GM21576 (cell line): ENCODE data around the gene NEDD8.

Source experiments
- ATAC-seq: cut with Tn5 transposase; IDR thresholded peaks from one replicate; pipeline ENCODE4 v1.9.1; 2021; ENCODE audit warnings: mild to moderate bottlenecking, moderate library complexity; ENCODE audit not compliant: unreplicated experiment

NEDD8 gene

DNA sequence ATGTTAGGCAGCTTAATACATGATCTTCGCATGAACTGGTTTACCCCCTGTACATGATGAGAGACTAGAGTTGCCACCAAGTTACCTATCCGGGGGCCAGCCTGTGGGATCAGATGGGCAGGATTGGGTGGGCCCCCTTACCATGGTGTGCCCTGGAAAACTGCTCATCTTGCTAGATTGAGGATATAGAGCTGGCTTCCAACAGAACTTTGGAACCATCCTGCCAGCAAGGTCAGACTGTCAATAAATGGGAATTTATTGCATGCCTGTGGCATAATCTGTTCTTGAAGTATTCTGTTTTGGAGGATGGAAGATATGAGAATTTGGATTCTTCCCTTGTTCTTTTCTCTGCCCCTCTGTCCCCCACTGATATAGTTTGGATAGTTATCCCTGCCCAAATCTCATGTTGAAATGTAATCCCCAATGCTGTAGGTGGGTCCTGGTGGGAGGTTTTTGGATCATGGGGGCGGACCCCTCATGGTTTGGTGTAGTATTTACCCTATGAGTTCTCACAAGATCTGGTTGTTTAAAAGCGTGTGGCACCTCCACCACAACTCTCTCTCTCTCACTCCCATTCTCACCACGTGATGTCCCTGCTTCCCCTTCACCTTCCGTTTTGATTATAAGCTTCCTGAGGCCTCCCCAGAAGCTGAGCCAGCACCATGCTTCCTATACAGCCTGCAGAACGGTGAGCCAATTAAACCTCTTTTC lies 33.2 kb downstream of the NEDD8 start:
- ATAC-seq, result no peak

DNA sequence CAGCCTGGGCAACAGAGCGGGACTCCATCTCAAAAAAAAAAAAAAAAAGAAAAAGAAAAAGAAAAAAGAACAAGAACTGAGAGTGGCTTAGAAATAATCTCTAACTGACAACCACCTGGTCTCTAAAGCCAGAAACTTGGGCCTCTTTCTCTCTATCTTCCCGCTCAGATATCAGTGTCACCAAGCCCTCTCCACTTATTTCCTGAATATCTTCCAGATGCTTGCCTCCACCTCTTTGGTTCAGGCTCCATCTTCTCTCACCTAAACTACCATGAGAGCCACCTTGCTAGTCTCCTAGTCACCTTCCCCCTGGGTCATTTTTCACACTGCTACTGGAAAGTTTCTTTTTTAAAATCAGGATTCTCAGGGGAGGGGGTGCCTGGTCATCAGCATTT lies 35.1 kb downstream of the NEDD8 start:
- no peak for ATAC-seq

DNA sequence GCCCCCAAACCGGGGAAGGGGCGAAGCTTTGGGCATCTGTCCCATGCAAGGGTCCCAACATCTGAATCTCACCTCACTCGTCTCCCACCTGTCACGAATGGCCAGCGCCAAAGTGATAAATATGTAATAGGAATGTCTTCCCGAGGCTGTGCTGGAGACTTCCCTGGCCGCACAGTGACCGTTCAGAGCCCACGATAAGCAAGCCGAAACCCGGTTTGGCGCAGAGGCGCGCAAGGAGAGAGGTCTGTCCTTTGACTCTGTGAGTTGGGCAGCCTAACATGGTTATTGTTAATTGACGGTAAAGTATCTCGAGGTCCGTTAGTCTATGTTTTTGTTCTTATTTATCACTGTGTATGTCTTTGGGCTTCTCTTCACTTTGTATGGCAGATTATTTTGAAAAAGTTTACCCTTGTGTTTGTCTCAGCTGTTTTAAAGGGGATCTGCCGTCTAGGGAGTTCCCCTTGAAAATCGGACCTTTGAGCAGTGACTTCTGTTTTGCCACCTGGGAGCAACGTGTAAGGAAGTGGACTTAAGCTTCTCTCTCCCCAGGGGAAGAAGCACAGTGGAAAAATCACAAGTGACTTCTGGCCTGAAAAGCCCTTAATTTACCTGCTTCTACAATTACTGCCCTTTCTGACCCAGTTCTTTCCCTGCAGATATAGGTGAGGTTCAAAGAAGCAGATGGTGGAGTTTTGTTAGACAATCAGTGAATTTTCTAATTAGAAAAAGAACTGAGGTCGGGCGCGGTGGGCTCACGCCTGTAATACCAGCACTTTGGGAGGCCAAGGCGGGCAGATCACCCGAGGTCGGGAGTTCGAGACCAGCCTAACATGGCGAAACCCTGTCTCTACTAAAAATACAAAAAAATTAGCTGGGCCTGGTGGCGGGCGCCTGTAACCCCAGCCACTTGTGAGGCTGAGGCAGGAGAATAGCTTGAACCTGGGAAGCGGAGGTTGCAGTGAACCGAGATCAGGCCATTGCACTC lies 35.8 kb downstream of the NEDD8 start:
- ATAC-seq, result no peak

DNA sequence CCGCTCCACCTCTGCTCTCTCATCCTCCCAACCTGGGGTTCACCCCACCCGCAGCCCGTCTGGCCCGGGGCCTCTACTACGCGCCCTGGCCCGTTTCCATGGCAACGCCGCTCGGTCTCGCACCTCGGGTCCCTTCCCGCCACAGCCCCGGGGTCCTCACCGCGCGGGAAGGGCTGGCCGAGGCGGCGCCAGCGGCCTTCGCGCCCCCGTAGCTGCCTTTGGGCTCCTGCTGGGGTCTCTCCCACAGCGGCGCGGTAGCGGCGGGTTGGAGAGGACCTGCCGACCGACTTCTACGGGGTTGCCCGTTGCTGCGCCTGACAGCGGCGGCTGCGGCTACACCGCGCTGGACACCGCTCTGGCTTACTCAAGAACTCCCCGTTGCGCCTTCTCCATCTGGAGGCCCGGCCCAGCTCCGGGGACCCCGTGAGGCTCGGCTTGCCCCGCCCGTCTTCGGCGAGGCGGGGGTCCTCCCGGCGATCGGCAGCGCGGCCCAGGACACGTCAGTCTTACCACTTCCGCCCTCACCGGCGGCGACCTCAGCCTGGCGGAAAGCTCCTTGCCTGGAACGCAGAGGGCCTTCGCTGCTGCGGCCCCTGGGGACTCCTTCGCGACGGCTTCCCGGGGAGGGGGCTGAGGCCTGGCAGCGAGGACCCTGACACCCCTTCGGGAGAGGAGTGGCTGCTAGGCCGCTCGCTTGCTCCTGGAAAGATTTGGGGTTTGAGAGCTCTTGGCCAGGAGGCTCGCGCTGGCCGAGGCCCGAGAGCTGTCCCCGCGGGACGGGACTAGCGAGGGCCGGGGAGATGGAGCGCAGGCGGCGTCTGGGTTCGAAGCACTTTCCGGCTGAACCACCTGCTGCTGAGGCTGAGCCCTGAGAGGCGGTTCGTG lies 36.7 kb downstream of the NEDD8 start, which contains the start of gene TM9SF1:
Gene TM9SF1, minus strand, starts transcription at position 256 of the 885 bp plus-strand sequence. CDS start 422 bp downstream, outside the sequence.
- peak; percentile 82 for ATAC-seq

DNA sequence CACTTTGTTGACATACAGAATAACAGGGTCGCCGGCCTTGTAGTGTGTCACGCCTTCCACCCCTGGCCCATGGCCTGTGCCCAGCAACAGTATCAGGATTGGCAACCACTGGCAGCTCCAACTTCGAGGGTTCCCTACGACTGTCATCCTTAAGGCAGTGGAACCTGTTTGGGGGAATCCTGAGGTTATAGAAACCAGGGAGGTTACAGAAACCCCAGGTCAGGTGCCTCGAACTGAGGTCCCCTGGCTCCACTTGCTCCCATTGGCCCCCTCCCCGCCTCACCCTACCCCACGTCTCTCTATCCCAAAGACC lies 37.3 kb downstream of the NEDD8 start:
- no peak for ATAC-seq

DNA sequence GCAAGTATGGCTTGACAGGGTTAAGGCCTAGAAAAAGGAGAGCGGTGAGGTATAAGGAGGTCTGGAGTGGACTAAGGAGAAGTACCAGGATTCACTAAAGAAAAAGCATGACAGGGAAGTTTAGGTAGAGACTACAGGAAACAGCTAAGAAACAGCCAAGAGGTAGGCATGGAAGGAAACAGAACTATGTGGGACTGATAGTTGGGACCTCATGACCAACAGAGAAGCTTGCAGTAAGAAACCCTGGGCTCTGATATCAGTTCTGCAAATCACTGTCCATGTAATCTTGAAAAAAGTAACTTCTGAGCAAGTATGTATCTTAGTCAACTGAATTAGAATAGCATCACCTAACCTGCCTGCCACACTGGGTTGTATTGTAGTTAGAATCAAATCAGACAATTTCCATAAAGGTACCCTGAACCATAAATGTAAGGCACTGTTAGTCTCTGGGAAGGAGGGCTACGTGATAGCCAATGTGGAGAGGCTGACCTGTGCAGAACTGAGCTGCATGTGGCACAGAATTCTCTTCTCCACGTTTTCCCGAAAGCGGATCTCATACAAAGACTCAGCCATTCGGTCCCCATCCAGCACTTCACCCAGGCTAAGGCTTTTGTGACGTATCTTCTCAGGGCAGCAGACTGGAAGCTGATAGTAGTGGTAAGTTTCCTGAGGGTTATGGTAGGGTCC lies 37.8 kb downstream of the NEDD8 start:
- ATAC-seq, result no peak

DNA sequence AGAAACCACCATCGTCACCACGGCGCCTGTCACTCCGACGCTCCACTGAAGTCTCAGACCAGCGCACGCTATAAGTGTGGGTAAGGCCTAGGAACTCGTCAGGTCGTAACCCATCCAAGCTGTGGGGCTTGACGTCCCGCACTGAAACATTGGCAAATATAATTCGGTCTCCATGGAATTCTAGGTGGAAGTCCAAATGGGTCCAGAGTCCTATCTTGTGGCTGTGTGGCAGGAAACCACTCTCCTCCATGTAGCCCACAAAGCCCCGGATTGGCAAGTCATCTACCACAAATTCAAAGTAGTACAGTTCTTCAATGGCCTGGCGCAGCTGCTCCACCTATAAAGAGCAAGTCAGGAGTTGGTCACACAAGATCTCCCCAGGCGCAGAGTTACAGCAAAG lies 39.2 kb downstream of the NEDD8 start:
- no peak for ATAC-seq

DNA sequence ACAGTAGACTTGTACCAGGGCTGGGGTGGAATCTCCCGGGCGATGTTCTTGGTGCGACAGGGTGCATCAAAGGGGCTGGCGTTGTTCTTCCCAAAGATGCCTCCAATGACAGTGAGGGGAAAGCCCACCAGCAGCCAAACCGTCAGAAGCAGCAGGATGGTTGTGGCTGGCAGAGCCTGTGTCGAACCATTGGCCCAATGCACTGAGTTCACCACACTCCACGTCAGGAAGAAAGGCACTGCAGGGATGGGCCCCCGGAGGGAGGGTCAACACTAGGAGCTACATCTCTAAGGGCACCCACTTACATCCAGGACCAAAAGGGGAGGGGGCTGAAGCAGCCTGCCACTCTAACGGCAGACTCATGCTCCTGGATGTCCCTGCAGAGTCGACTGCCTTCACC lies 41.8 kb downstream of the NEDD8 start:
- ATAC-seq, result no peak

DNA sequence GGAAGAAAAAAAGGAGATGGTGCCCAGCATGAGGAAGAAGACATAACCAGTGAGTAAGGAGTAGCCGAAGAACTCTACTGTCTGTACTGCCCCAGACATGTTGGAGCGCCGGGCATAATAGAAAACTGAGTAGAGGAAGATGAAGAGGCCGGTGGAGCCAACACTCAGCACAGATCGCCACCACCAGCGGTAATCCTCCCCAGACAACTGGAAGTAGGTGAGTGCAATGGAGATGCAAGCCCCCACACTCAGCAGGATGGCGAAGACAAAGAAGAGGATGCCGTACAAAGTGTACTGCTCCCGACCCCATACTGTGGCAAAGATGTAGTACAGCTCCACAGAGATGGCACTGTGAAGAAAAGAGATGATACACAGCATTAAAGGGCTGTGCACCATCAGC lies 42.7 kb downstream of the NEDD8 start:
- ATAC-seq, result no peak

DNA sequence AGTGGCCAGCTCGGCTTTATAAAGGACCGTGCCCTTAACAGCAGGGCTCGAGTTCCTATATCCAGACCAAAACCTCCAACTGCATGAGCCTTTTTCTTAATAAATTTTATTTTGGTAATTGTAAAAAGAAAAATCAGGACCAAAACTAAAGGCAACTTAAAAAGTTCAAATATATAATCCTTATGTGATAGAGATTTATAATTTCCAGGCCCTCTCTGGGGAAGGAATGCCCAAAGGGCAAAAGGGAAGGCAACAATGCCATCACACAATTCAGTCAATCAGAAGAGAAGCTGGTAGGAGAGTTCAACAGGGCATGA lies 43.1 kb downstream of the NEDD8 start:
- ATAC-seq, result no peak

DNA sequence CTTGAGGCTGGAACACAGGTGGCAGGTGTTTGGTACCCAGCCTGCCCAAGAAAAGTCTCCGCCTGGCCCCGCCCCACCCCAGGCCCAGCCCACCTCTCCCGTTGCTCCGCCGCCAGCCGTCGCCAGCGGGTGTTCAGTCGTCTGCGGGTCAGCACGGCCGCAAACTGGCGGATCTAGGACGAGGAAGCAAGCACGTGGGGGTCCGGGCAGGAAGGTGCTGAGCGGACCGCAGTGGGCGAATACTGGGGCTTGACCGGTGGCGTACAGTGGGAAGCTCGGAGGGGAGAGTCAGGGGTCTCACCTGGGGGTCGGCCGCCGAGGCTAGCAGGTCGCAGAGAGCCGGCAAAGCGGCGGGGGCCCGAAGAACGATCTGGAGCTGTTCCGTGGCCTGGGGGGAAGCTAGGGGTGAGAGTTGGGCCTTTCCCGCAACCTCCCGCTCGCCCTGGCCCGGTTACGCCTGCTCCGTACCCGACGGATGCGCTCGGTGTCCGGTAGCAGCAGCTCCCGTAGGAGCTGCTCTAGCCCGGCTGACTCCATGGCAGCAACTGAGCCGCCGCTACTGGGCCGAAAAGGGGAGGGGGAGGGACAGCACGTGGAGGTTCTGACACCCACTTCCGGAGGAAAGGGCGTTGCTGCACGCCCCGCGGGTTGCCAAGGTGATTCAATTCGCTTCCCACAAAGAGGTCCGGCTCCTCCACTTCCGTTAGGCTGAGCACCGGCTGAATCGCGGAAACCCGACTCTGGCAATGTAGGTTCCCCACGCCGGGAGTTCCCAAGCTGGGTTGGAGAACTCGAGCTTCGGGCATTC lies 43.7 kb downstream of the NEDD8 start, which contains the start of gene IPO4:
Gene IPO4, minus strand, starts transcription at position 566 of the 808 bp plus-strand sequence. Its CDS starts 29 bp downstream, at position 537.
- ATAC-seq, result peak; percentile 87

DNA sequence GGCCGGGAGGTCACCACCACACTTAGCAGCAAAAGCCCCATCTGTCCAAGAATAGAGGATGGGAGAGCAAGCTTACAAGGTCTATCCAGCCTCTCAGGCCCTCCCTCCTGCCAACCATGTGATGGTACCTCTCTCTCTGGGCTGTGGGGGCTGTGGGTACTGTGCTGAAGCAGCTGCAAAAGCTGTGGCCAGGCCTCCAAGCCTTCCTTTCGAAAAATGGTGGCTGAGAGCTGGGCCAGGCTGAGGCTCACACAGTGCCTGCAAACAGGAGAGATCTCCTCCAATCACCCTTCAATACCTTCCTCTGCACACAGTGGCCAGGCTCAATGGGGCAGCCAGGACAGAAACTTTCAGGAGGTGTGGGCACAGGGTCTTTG lies 44.6 kb downstream of the NEDD8 start:
- no peak for ATAC-seq

DNA sequence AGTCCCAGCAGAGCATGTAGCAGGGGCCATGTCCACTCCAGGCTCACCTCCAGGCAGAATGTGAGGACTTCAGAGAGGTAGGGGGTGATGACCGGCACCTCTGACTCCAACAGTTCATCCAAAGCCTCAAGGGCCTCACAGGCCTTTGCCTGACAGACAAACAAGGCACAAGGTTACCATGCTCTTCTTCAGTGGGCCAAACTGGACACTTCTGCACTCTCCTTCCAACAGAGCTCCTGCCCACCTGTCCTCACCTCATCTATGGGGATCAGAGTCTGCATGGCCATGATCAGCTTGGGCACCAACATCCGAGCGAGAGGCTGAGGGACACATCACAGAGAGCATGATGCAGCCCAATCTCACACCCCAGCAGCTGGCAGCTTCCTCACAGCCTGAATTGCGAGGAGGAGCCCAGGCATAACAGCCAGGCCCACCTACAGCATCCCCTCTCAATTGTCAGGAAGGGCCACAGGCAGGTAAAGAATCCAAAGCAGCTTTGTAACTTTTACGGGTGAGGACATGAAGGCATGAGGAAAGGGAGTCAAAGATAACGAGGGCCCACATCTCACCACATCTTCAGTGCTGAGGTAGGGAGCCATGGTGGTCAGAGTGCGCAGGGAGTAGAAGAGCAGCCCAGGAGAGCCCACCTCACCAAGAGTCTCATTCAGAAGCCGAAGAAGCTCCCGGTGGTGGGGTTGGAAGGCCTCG lies 45.2 kb downstream of the NEDD8 start:
- ATAC-seq, result no peak

DNA sequence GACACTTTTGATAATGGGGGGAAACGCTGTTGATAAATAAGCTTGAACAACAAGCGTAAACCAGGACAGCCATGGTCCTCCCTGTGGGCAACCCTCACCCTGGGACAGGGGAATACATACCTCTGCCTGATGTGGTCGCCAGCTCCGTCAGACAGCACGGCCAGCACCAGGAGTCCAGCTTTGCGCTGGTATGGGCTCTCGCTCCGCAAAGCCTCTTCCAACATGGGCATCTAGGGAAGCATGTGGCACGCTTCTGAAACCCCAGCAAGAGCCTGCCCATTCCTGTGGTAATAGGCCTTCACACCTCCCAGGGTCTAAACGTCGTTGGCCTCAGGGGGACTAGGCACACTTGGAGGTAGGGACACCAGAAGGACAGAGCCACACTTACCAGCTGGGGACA lies 46.4 kb downstream of the NEDD8 start:
- ATAC-seq, result no peak

DNA sequence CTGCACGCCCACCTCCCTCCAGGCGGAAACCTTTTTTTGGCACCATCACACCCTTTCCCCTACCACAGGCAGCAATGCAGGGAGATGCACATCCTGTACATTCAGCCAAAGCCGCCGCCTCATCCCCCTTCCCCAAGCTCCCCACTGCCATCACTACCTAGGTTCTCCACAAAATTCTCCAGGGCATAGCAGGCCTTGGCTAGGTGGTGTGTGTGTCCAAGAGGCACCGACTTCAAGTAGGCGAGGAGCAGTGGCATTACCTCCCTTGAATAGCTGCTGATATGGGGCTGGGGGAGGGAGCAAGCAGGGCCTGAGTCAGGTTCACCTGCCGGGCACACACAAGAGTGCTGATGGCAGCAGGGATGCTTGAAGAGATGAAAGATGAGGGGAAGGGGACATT lies 47.1 kb downstream of the NEDD8 start:
- ATAC-seq, result no peak

DNA sequence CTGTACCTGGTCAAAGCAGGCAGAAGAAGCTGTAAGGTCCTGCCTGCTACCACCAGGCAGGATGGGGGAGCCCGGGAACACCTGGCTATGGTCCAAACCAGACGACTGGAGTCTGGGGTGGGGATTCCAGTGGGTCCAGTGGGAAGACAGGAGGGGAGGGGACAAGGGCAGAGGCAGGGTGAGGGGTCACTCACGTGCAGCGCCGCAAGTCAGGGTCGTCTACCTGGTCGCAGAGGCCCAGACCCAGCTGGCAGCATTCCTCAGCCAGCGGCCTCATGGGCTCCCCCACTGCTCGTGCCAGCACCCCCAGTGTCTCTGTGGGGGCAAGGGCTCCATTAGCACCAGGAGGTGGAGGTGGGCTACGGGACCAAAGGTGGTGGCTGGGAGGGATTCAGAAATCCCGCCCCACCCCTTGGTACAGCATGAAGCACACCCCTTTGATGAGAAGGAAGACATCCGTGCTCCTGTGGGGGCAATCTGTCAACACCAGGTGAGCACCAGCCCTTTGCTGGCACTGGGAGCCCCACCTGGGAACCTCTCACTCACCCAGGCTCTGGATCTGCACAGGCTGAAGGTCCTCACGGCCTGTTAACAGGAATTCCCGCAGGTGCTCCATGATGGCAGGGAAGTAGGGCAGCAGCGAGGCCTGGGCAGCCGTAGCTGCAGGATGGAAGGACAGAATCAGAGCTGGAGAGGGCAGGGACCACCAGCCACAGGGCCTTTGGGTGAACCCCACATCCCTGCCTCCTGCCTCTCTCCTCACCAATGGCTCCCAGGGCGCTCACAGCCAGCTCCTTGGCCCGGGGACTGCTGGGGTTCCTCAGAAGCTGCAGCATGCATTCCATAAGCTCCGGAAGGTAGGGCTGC lies 47.8 kb downstream of the NEDD8 start:
- ATAC-seq, result no peak

DNA sequence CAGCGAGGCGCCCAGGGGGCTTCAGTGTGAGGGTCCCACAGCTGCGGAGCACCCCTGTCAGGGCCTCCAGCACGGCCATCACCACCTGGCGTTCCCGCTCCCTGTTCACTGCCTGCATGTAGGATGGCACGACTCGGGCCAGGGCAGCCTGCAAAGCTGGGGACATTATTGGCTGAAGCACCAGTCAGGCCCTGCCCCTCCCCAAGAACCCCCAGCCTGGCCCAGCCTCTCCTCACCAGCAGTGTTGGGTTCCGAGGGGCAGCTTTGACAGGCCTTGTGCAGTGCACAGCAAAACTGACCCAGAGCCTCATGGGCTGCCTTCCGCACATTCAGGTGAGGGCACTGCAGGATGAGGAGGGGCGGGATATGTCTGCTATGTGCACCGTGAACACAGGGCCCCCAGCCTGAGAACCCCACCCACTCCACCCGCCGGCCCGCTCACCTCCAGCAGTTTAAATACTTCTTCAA lies 49.1 kb downstream of the NEDD8 start:
- ATAC-seq, result no peak
